Thyroid gland (tissue), 4 donors: ENCODE data around the gene TBC1D22A.

Experiments used
- POLR2A ChIP-seq, 2 donors: fragments of 450-650 bp; IDR thresholded peaks; one replicate each; pipeline ENCODE4 v1.6.1; 2017; ENCODE audit warnings: antibody characterized with exemption in 2 of 2, mild to moderate bottlenecking in 2 of 2, moderate library complexity in 1 of 2
- TF ChIP-seq, protein P1 (sequence below), 6 experiments: fragments of 200-600 bp in 3 of 6; fragments of 450-650 bp in 3 of 6; sonication (generic) in 3 of 6; IDR thresholded peaks; one replicate each; pipeline ENCODE4 v1.5.1; 2016 to 2019; ENCODE audit warnings: antibody characterized with exemption in 6 of 6, mild to moderate bottlenecking in 2 of 6, inconsistent platforms in 1 of 6, moderate library complexity in 1 of 6

DNA sequence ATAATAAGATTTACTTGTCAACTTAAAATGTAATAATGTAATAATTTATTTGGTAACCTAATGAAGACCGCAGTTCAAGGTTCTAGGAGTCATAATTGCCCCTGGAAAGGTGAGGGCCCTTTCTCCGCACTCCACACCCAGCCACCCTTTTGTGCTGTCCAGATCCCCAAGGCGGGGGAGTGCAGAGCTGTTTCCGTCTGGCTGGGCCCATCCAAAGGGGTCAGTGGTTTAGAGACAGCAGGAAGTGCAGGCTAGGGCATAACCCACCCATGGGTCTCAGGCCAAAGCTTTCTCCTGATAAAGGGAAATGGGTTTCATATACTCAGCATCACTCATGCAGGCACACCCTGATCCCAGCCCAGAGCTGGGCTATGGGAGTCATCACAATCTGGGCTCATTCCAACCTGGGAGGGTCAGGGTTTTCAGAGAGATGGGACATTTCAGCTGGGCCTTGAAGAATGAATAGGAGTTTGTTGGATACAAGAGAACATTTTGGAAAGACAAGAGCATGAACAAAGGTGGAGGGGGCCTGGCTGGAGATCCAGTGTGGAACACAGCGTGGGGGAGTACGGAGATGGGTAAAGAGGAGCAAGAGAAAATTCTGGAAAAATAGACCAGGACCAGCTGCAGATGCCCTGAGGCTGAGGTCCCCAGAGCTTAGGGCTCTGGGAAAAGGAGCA lies 432.2 kb downstream of the TBC1D22A start:
- TF ChIP-seq, protein P1, sequence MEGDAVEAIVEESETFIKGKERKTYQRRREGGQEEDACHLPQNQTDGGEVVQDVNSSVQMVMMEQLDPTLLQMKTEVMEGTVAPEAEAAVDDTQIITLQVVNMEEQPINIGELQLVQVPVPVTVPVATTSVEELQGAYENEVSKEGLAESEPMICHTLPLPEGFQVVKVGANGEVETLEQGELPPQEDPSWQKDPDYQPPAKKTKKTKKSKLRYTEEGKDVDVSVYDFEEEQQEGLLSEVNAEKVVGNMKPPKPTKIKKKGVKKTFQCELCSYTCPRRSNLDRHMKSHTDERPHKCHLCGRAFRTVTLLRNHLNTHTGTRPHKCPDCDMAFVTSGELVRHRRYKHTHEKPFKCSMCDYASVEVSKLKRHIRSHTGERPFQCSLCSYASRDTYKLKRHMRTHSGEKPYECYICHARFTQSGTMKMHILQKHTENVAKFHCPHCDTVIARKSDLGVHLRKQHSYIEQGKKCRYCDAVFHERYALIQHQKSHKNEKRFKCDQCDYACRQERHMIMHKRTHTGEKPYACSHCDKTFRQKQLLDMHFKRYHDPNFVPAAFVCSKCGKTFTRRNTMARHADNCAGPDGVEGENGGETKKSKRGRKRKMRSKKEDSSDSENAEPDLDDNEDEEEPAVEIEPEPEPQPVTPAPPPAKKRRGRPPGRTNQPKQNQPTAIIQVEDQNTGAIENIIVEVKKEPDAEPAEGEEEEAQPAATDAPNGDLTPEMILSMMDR (IDR thresholded peaks at IDR 0.05): no peak
- TF ChIP-seq POLR2A (IDR thresholded peaks at IDR 0.05): no peak
